Prostate gland (tissue), 2 donors: ENCODE measurements around the gene CPED1.

Experiments
- POLR2A ChIP-seq: fragments of 450-650 bp; IDR thresholded peaks from one replicate; pipeline ENCODE4 v1.6.1; 2016; ENCODE audit warnings: antibody characterized with exemption, mild to moderate bottlenecking
- TF ChIP-seq, protein P1 (sequence below), 4 experiments: fragments of 200-600 bp in 2 of 4; fragments of 450-650 bp in 2 of 4; sonication (generic) in 2 of 4; IDR thresholded peaks; 1 replicate in 3 of 4; 2 replicates in 1 of 4; pipeline ENCODE4 v1.5.1; 2016 to 2019; ENCODE audit warnings: antibody characterized with exemption in 4 of 4, mild to moderate bottlenecking in 2 of 4, moderate library complexity in 2 of 4

DNA sequence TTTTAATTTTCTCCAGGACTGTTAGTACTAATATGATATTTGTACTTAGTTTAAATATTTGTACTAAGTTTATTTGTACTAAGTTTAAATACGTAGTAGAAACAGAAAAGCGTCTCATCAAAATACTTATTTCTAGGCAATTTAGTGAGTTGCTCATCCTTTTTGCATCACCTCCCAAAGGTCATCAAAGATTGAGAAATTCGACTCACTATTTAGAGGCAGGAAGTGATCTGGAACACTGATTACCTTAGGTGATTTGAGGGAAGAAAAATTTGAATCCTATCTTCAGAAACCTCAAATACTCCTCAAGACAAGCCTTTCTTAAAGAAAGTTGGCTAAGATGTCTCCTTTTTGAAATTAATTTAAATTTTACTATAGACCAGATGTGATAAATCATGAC lies 354.8 kb downstream of the CPED1 start:
- TF ChIP-seq, protein P1, sequence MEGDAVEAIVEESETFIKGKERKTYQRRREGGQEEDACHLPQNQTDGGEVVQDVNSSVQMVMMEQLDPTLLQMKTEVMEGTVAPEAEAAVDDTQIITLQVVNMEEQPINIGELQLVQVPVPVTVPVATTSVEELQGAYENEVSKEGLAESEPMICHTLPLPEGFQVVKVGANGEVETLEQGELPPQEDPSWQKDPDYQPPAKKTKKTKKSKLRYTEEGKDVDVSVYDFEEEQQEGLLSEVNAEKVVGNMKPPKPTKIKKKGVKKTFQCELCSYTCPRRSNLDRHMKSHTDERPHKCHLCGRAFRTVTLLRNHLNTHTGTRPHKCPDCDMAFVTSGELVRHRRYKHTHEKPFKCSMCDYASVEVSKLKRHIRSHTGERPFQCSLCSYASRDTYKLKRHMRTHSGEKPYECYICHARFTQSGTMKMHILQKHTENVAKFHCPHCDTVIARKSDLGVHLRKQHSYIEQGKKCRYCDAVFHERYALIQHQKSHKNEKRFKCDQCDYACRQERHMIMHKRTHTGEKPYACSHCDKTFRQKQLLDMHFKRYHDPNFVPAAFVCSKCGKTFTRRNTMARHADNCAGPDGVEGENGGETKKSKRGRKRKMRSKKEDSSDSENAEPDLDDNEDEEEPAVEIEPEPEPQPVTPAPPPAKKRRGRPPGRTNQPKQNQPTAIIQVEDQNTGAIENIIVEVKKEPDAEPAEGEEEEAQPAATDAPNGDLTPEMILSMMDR (IDR thresholded peaks at IDR 0.05): no peak
- no peak for TF ChIP-seq POLR2A
